ENCODE results near the gene SLC26A11. TPM values are rescaled to one million over a fixed set of nuclear protein-coding genes. Genes with fewer than 3 reads are reported as not detected.

Gene SLC26A11
- 9.2 TPM in 2 replicates for total RNA-seq

DNA sequence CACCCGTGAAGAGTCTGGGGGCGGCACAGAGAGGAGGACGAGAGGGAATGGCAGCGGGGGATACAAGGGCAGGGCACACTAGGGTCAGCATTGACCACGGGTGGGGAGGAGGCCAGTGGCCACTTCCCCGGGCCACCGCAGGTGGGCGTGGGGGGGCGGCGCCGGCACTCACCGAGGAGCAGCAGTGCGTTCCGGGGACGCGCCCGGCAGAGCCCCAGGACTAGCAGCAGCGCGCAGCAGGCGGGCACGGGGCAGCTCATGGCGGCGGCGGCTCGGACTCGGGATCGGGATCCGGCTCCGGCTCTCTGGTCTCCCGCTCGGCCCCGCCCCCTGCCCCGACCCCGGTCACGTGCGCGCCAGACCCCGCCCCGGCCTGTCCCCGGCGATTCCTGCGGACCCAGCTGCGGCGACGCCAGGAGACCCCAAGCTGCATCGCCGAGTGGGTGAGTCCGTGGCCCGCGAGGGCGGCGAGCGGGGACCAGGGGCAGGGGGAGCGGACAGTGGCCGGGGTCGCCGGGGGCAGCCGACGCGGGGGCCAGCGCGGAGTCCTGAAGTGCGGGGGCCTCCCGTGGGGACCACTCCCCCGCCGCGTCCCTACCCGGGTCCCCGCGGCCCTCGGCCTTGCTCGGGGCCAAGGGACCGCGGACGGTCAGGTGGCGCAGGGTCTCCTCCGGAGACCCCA lies at the start of gene SLC26A11, which contains the start of gene SGSH:
SLC26A11 (plus strand) TSS at position 374 of the 682 bp plus-strand sequence. CDS start 1,134 bp downstream, outside the sequence.
SGSH (minus strand) TSS at position 280 of the 682 bp plus-strand sequence; CDS start at position 260, 20 bp downstream.

GRCh38 chr17:80260791-80261158 lies 40.5 kb downstream of the SLC26A11 start, which contains the start of gene RNF213:
Gene RNF213 (plus strand): TSS chr17:80260852. CDS start chr17:80263682, 2,830 bp downstream.

Other genes with a start within 250 kb of the SLC26A11 start
- 81.5 and 104 TPM in 2 replicates for gene TBC1D16, start 184.6 kb upstream of the SLC26A11 start, total RNA-seq
- gene CCDC40, start 183.8 kb upstream of the SLC26A11 start, total RNA-seq, result 2.7 and 4.0 TPM in 2 replicates
- gene GAA, start 118.8 kb upstream of the SLC26A11 start, total RNA-seq, result 20.7 and 25.7 TPM in 2 replicates
- gene EIF4A3, start 73.3 kb upstream of the SLC26A11 start, total RNA-seq, result 83.7 and 84.9 TPM in 2 replicates
- under 0.01 TPM in 2 replicates for gene CARD14, start 50.4 kb upstream of the SLC26A11 start, total RNA-seq
- 14.1 and 15.4 TPM in 2 replicates for gene SGSH, start 94 bp upstream of the SLC26A11 start, total RNA-seq
- 103 and 117 TPM in 2 replicates for gene RNF213, start 40.4 kb downstream of the SLC26A11 start, total RNA-seq
- 16.2 and 19.1 TPM in 2 replicates for gene ENDOV, start 194.7 kb downstream of the SLC26A11 start, total RNA-seq